Measurements from ENCODE around the gene FAM217A. TPM values are rescaled to one million over a fixed set of nuclear protein-coding genes. Genes with fewer than 3 reads are reported as not detected.

The FAM217A gene
- total RNA-seq, 2 experiments from 2014 or later, result not detected

DNA sequence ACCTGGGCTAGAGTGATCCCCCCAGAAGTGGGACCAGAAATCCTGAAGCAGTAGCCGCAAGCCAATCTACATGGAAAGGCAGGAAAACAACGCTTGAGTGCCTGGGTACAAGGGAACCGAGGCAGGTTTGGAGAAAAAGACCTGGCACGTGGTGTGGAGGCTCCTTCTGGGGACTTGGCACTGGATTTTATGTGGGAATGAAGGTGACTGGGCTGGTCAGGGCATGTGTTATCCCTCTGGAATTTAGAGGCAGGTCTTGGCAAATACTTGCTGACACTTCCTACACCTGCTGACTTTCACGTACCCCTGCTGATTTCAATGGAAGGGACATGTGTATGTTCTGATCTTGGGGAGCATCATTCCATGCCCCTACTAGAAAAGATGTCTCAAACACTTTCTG lies 25.0 kb upstream of the FAM217A start:
- peaks cover 4% of the 10 kb centered on the region for H3K27me3 Mint-ChIP-seq
- no peaks in the 10 kb centered on the region for H3K9me3 ChIP-seq (ENCODE audit: control insufficient read depth in 1 of 2, insufficient read depth in 1 of 2, low read length in 2 of 2)
- intact Hi-C loops (cut with DNase I, micrococcal nuclease), result no loop called here
- ATAC-seq (ENCODE audit: poor library complexity) (no peak), DNase-seq (no peak)
- no peaks in the 10 kb centered on the region for H3K4me1 Mint-ChIP-seq (ENCODE audit: low read depth)
- no peaks in the 10 kb centered on the region for H3K4me1 ChIP-seq (ENCODE audit: insufficient read depth, low read length)
- H3K36me3 ChIP-seq (ENCODE audit: insufficient read depth, low read length), result no peaks in the 10 kb centered on the region
- TF ChIP-seq, protein P1, sequence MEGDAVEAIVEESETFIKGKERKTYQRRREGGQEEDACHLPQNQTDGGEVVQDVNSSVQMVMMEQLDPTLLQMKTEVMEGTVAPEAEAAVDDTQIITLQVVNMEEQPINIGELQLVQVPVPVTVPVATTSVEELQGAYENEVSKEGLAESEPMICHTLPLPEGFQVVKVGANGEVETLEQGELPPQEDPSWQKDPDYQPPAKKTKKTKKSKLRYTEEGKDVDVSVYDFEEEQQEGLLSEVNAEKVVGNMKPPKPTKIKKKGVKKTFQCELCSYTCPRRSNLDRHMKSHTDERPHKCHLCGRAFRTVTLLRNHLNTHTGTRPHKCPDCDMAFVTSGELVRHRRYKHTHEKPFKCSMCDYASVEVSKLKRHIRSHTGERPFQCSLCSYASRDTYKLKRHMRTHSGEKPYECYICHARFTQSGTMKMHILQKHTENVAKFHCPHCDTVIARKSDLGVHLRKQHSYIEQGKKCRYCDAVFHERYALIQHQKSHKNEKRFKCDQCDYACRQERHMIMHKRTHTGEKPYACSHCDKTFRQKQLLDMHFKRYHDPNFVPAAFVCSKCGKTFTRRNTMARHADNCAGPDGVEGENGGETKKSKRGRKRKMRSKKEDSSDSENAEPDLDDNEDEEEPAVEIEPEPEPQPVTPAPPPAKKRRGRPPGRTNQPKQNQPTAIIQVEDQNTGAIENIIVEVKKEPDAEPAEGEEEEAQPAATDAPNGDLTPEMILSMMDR (IDR thresholded peaks at IDR 0.05), result no peak
- no peak overlapping the region for H3K27ac ChIP-seq (ENCODE audit: low read depth in 1 of 2, low read length in 2 of 2)
- ChIA-PET CTCF (no interaction called here), POLR2A (no interaction called here)
- no peak overlapping the region for H3K27ac Mint-ChIP-seq
- no peaks in the 10 kb centered on the region for H3K9me3 Mint-ChIP-seq
- no peaks in the 10 kb centered on the region for H3K36me3 Mint-ChIP-seq (ENCODE audit: low read depth)
- peaks cover 0 to 4% of the 10 kb centered on the region in 2 experiments for H3K27me3 ChIP-seq (ENCODE audit: control insufficient read depth in 1 of 2, insufficient read depth in 2 of 2, low read length in 2 of 2)
- H3K4me3 ChIP-seq (ENCODE audit: low read length), result no peak overlapping the region
- no peak overlapping the region for H3K4me3 Mint-ChIP-seq

DNA sequence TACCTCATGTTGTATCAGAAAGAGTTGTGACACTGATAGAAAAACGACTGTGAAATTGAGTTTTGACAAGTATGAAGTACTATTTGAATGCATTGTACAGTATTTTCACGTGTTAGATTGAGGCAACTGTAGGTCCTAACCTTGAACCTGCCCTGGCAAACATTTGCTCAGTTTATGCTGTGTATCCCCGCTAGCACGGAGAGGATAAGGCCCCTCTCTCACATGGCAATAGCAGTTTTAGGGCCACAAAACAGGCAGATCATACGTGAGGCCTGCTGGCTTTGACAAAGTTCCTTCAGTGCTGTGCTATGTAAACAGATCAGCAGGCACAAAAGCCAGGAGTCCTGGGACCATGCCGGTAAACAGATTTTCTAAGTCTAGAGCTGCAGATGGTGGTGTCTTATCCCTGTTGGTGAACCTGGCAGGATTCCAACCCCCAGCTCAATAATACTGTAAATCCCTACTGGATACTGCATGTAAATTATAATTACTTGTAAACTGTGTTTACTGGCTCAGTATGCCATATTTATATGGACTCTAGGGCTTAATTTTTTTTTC lies 23.8 kb upstream of the FAM217A start:
- no peak overlapping the region for H3K4me3 Mint-ChIP-seq
- no peak overlapping the region for H3K27ac Mint-ChIP-seq
- H3K36me3 ChIP-seq (ENCODE audit: insufficient read depth, low read length), result no peaks in the 10 kb centered on the region
- ChIA-PET POLR2A (no interaction called here), CTCF (interaction anchor here (0.6 to 1.3 kb wide), 2 partner anchors 53 to 308 kb away, joined by 3 to 4 read pairs; no protein-coding TSS in a partner anchor)
- H3K4me1 ChIP-seq (ENCODE audit: insufficient read depth, low read length), result no peaks in the 10 kb centered on the region
- peaks cover 4% of the 10 kb centered on the region for H3K27me3 Mint-ChIP-seq
- H3K36me3 Mint-ChIP-seq (ENCODE audit: low read depth), result no peaks in the 10 kb centered on the region
- no peaks in the 10 kb centered on the region for H3K9me3 ChIP-seq (ENCODE audit: control insufficient read depth in 1 of 2, insufficient read depth in 1 of 2, low read length in 2 of 2)
- DNase-seq (no peak), ATAC-seq (ENCODE audit: poor library complexity) (no peak)
- H3K27ac ChIP-seq (ENCODE audit: low read depth in 1 of 2, low read length in 2 of 2), result no peak overlapping the region
- intact Hi-C loops (cut with DNase I, micrococcal nuclease), result no loop called here
- no peak overlapping the region for H3K4me3 ChIP-seq (ENCODE audit: low read length)
- TF ChIP-seq, protein P1 (IDR thresholded peaks at IDR 0.05), result no peak
- H3K9me3 Mint-ChIP-seq, result no peaks in the 10 kb centered on the region
- H3K27me3 ChIP-seq (ENCODE audit: control insufficient read depth in 1 of 2, insufficient read depth in 2 of 2, low read length in 2 of 2), result peaks cover 0 to 4% of the 10 kb centered on the region in 2 experiments
- H3K4me1 Mint-ChIP-seq (ENCODE audit: low read depth), result no peaks in the 10 kb centered on the region

DNA sequence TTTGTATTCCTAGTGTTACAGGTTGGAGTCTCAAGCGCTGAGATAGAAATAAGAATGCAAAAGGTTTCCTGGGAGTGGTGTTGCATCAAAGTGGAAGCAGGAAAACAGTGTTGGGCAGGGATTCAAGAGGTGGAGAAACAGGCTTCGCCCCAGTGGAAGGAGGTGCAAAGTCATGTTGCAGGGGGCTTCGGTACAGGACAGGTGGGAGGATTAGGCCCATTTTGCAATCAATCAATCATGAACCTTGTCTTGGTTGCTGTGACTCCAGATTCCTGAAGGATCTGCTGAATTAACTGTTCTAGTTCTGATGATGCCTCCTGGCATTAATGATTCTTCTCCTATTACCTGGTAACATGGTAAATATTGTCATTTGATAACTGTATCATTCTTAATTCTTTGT lies 22.4 kb upstream of the FAM217A start:
- H3K36me3 ChIP-seq (ENCODE audit: insufficient read depth, low read length), result no peaks in the 10 kb centered on the region
- H3K27me3 Mint-ChIP-seq, result peaks cover 4% of the 10 kb centered on the region
- no peaks in the 10 kb centered on the region for H3K4me1 Mint-ChIP-seq (ENCODE audit: low read depth)
- H3K4me3 ChIP-seq (ENCODE audit: low read length), result no peak overlapping the region
- no peak overlapping the region for H3K4me3 Mint-ChIP-seq
- no peak overlapping the region for H3K27ac Mint-ChIP-seq
- intact Hi-C loops (cut with DNase I, micrococcal nuclease), result no loop called here
- no peak overlapping the region for H3K27ac ChIP-seq (ENCODE audit: low read depth in 1 of 2, low read length in 2 of 2)
- H3K4me1 ChIP-seq (ENCODE audit: insufficient read depth, low read length), result no peaks in the 10 kb centered on the region
- ChIA-PET POLR2A (no interaction called here), CTCF (no interaction called here)
- no peaks in the 10 kb centered on the region for H3K36me3 Mint-ChIP-seq (ENCODE audit: low read depth)
- DNase-seq, result no peak
- peaks cover 0 to 4% of the 10 kb centered on the region in 2 experiments for H3K27me3 ChIP-seq (ENCODE audit: control insufficient read depth in 1 of 2, insufficient read depth in 2 of 2, low read length in 2 of 2)
- TF ChIP-seq, protein P1 (IDR thresholded peaks at IDR 0.05), result no peak
- no peaks in the 10 kb centered on the region for H3K9me3 Mint-ChIP-seq
- H3K9me3 ChIP-seq (ENCODE audit: control insufficient read depth in 1 of 2, insufficient read depth in 1 of 2, low read length in 2 of 2), result no peaks in the 10 kb centered on the region
- ATAC-seq (ENCODE audit: poor library complexity), result no peak
